Measurements from ENCODE around the gene RAB20. TPM values are rescaled to one million over a fixed set of nuclear protein-coding genes. Genes with fewer than 3 reads are reported as not detected.

The RAB20 gene
- total RNA-seq, 1 experiment from 2014 or later: 12.3 TPM

- Histone ChIP-seq H2AK5ac (ENCODE audit: insufficient read length, low read length) (no peak overlapping the region), H3K79me2 (ENCODE audit: insufficient read depth, low read length) (peaks cover 2% of the 10 kb centered on the region; the same call in 1 of the 2 replicates), H2BK120ac (ENCODE audit: low read depth, low read length, poor library complexity, severe bottlenecking) (no peak overlapping the region), H3K27me3 (ENCODE audit: insufficient read depth, low read length) (no peaks in the 10 kb centered on the region; the same call in 1 of the 2 replicates), H4K91ac (ENCODE audit: insufficient read length, low read depth, low read length) (no peak overlapping the region), H3K4me2 (ENCODE audit: insufficient read depth, insufficient read length, low read length) (no peak overlapping the region), H2BK5ac (ENCODE audit: insufficient read length, low read length) (no peak overlapping the region), H3K4me1 (ENCODE audit: insufficient read depth, low read length) (peaks cover 12% of the 10 kb centered on the region; the same call in 1 of the 2 replicates), H3K4ac (ENCODE audit: low read depth, low read length) (no peak overlapping the region), H3K9me3 (ENCODE audit: control insufficient read depth, low read depth, low read length) (no peaks in the 10 kb centered on the region), H3K79me1 (ENCODE audit: insufficient read depth, low read depth, low read length, poor library complexity, severe bottlenecking) (no peaks in the 10 kb centered on the region), H3K14ac (ENCODE audit: insufficient read depth, low read length) (no peak overlapping the region), H4K8ac (replicated peaks; ENCODE audit: insufficient read length, low read depth, low read length) (no peak overlapping the region), H3K27ac (ENCODE audit: insufficient read length, low read depth, low read length) (no peak overlapping the region), H4K5ac (ENCODE audit: insufficient read length, low read depth, low read length) (no peak overlapping the region), H3K56ac (ENCODE audit: insufficient read length, low read depth, low read length) (no peak overlapping the region), H2BK20ac (ENCODE audit: low read depth, low read length, poor library complexity, severe bottlenecking) (no peak overlapping the region), H4K20me1 (ENCODE audit: control insufficient read depth, insufficient read depth, insufficient read length) (no peaks in the 10 kb centered on the region), H2BK15ac (ENCODE audit: low read depth, low read length) (no peak overlapping the region), H3K23ac (ENCODE audit: insufficient read length, low read depth, low read length) (no peak overlapping the region), H2AFZ (ENCODE audit: low read length) (no peak overlapping the region), H2BK12ac (ENCODE audit: insufficient read length, low read depth, low read length) (no peak overlapping the region), H3K23me2 (ENCODE audit: insufficient read length, low read depth, low read length, poor library complexity, severe bottlenecking) (peaks cover 2% of the 10 kb centered on the region), H3T11ph (ENCODE audit: low read length) (no peak overlapping the region), H3K9ac (ENCODE audit: extremely low read depth, insufficient read length, low read length) (no peak overlapping the region), H3K18ac (ENCODE audit: insufficient read length, low read depth, low read length) (no peak overlapping the region)
- peaks cover 0 to 2% (median 0%) of the 10 kb centered on the region in 3 experiments; a peak in 1 of 7 replicates for H3K36me3 Mint-ChIP-seq (ENCODE audit: insufficient read depth in 1 of 3, low read depth in 3 of 3)
- peaks cover 25 to 37% of the 10 kb centered on the region in 2 experiments for H3K4me1 Mint-ChIP-seq
- H3K9me3 Mint-ChIP-seq: no peaks in the 10 kb centered on the region; a peak in 1 of 5 replicates
- no peak for TF ChIP-seq CTCF (conservative IDR thresholded peaks at IDR 0.05)
- no peak overlapping the region for H3K27ac Mint-ChIP-seq
- peaks cover 15% of the 10 kb centered on the region for H3K27me3 Mint-ChIP-seq (ENCODE audit: low read depth)
- no peak for DNase-seq
- no CpG with 5 or more reads among the region's 3 CpGs for WGBS (ENCODE audit: extremely low coverage, insufficient read length, low lambda C conversion rate)
- no peak overlapping the region for H3K4me3 Mint-ChIP-seq
Measured at GRCh38 chr13:110564472-110564985, 3.0 kb upstream of the RAB20 start.
